Right lobe of liver (tissue), 4 donors: ENCODE data around the gene USB1.

ENCODE experiments used
- POLR2A ChIP-seq: fragments of 450-650 bp; IDR thresholded peaks from one replicate; pipeline ENCODE4 v1.6.1; 2017; ENCODE audit warnings: antibody characterized with exemption, mild to moderate bottlenecking
- TF ChIP-seq, protein P1 (sequence below), 4 donors: fragments of 200-600 bp in 3 of 4; fragments of 450-650 bp in 1 of 4; IDR thresholded peaks; one replicate each; pipeline versions ENCODE4 v1.5.1 to v1.8.0; 2016 to 2022; ENCODE audit warnings: antibody characterized with exemption in 4 of 4, mild to moderate bottlenecking in 2 of 4
- donor health status: DM: no; HTN: no; CAD: no.
- donor health status: DM: no; HTN: no; CAD: no.
- donor health status: DM: no; HTN: yes; CAD: no.

DNA sequence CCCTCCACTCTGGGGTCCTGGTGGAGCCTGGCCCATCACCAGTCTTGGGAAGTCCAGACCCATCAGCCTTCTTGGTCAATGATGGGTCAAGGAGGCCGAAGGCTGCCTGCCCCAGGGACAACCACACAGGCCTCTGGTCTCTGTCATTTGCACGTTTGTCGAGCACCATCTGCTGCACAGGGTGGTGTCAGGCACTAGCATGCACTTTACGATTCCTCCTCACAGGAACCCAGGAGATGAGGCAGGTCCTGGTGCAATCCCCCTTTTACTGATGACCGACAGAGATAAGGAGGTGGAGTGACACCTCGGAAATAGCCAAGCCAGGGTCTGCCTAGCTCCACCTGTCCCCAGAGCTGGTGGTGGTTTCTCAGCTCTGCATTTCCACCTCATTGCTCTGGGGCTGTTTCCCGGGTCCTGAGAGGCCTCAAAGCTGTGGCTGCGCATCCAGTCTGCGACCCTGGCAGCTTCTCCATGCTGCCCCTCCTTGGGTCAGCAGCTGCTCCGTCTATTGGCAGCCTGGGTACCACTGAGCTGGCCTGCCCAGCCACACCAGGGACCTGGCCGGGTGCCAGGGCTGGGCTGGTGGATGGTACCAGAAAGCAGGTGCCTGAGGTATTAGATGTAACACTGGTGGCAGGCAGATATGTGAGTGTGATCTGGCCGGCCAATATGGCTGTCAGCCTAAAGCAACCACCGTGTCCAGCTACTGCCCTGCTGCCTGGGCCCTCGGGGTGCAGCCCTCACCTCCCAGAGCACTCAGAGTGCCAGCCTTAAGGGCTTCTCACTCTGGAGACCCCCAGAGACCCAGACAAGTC lies 34.4 kb downstream of the USB1 start:
- TF ChIP-seq, protein P1, sequence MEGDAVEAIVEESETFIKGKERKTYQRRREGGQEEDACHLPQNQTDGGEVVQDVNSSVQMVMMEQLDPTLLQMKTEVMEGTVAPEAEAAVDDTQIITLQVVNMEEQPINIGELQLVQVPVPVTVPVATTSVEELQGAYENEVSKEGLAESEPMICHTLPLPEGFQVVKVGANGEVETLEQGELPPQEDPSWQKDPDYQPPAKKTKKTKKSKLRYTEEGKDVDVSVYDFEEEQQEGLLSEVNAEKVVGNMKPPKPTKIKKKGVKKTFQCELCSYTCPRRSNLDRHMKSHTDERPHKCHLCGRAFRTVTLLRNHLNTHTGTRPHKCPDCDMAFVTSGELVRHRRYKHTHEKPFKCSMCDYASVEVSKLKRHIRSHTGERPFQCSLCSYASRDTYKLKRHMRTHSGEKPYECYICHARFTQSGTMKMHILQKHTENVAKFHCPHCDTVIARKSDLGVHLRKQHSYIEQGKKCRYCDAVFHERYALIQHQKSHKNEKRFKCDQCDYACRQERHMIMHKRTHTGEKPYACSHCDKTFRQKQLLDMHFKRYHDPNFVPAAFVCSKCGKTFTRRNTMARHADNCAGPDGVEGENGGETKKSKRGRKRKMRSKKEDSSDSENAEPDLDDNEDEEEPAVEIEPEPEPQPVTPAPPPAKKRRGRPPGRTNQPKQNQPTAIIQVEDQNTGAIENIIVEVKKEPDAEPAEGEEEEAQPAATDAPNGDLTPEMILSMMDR (IDR thresholded peaks at IDR 0.05): no peak
- TF ChIP-seq POLR2A: no peak
